ENCODE measurements around the gene GJA4.
"Not testable (repeated sequence)": the region's sequence is repeated elsewhere in the genome, so short reads cannot be mapped to it uniquely, and the experiment has no call there.

The GJA4 gene

GRCh38 chr1:34770891-34771504 is 21.8 kb upstream of the GJA4 start:
- TF ChIP-seq CTCF (IDR thresholded peaks at IDR 0.05; ENCODE audit: low read depth, low read length), result no peak
- H3K4me3 ChIP-seq (ENCODE audit: low read depth, low read length), result no peak overlapping the region

DNA sequence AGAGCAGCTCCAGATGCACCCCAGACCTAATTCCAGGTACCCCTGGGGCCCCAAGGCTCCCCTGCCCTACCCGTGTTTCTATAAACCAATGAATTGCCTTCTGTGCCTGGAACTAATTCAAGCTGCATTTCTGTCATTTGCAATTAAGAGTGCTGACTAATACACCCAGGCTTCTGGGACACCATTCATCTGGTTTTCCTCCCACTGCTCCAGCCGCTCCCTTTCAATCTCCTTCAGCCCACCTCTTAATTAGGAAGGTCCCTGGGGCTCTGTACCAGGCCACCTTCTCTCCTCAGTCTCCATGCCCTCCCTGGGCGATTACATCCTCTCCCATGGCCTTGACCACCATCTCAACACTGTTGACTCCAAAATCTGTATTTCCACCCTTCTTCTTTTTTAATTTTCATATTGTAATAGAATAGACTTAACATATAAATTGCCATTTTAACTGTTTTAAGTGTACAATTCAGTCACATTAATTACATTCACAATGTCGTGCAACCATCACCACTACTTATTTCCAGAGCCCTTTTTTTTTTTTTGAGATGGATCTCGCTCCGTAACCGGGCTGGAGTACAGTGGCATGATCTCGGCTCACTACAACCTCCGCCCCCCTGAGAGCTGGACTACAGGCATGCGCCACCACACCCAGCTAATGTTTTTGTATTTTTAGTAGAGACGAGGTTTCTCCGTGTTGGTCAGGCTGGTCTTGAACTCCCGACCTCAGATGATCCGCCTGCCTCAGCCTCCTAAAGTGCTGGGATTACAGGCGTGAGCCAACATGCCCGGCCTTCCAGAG is 21.0 kb upstream of the GJA4 start:
- H3K4me3 ChIP-seq (ENCODE audit: low read depth, low read length), result no peak overlapping the region
- TF ChIP-seq CTCF (IDR thresholded peaks at IDR 0.05; ENCODE audit: low read depth, low read length), result no peak

DNA sequence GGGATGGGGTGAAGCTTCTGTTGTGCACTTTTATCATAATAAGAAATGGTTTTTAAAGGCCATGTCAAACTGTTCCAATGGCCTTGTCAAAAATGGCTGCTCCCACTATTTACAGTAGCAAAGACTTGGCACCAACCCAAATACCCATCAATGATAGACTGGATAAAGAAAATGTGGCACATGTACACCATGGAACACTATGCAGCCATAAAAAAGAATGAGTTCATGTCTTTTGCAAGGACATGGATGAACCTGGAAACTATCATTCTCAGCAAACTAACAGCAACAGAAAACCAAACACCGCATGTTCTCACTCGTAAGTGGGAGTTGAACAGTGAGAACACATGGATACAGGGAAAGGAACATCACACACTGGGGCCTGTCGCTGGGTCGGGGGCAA is 19.7 kb upstream of the GJA4 start:
- H3K4me3 ChIP-seq (ENCODE audit: low read depth, low read length), result not testable (repeated sequence)

DNA sequence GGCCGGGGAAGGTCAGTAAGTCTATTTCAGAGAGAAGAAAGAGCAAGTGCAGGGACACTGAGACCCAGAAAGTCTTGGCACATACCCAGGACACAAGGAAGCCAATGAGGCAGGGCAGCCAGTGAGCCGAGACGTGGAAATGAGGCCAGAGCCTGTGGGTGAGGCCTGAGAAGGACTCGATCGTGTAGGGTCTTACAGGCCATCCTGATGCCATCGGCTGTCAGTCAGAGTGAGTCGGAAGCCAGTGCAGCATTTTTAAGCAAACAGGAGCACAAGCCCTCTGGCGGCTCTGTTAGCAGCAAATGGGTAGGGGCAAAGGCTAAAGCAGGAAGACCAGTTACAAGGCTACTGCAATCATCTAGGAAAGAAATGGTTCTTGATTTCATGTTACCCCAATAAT is 17.8 kb upstream of the GJA4 start:
- TF ChIP-seq CTCF (IDR thresholded peaks at IDR 0.05; ENCODE audit: low read depth, low read length), result no peak

DNA sequence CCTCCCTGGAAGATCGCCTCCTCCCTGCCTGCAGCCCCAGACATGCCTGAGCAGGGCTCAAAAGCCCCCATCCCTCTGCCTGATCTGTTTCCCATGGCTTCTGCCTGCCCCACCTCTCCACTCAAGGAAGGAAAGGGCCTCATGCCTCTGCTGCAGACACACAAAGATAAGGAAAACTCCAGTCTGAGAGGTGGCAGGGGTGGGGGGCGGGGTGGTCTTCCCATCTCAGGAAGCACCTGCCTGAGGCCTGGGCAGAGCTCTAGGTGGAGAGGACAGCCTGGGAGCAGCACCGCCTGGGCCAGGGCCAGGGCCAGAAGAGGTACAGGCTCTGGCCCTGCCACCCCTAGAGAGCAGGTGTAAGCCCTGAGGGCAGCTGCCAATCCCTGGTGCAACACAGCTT is 15.9 kb upstream of the GJA4 start:
- no peak overlapping the region for H3K4me3 ChIP-seq (ENCODE audit: low read depth, low read length)
- no peak for TF ChIP-seq CTCF (IDR thresholded peaks at IDR 0.05; ENCODE audit: low read depth, low read length)

More for the DNA sequence above, 17.8 kb upstream of the GJA4 start:
- H3K4me3 ChIP-seq (ENCODE audit: low read depth, low read length), result no peak overlapping the region

DNA sequence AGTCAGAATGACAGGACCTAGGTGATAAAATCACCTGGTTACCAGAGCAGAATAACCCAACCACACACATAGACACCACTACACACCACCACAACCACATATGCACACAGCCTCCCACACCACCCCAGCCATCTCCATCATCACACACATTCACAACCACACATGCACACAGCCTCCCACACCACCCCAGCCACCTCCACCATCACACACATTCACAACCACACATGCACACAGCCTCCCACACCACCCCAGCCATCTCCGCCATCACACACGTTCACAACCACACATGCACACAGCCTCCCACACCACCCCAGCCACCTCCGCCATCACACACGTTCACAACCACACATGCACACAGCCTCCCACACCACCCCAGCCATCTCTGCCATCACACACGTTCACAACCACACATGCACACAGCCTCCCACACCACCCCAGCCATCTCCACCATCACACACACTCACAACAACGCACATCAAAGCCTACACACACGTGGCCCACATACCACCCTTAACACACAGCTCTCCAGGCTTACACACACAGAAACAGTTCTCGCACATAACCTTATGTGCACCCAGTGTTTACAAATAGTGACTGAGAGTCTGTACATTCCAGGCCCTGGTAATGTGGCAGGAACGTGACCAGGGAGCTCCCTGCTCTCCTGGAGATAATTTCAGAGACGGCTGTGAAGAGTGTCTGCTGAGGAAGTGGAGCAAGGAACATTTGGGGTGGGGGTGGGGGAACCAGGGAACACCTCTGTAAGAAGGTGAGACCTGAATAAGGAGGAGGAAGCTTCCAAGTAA is 15.1 kb upstream of the GJA4 start:
- no peak overlapping the region for H3K4me3 ChIP-seq (ENCODE audit: low read depth, low read length)
- no peak for TF ChIP-seq CTCF (IDR thresholded peaks at IDR 0.05; ENCODE audit: low read depth, low read length)

GRCh38 chr1:34778381-34778780 is 14.4 kb upstream of the GJA4 start:
- H3K4me3 ChIP-seq (ENCODE audit: low read depth, low read length), result no peak overlapping the region
- TF ChIP-seq CTCF (IDR thresholded peaks at IDR 0.05; ENCODE audit: low read depth, low read length), result no peak

All from WI38 (cell line).